Glutamatergic neuron (in vitro differentiated cells): ENCODE measurements around the gene ROBO1. TPM values are rescaled to one million over a fixed set of nuclear protein-coding genes. Genes with fewer than 3 reads are reported as not detected.

Experiments used
- DNase-seq: peaks from one replicate; pipeline ENCODE4 v3.0.0; 2022
- H3K27ac Mint-ChIP-seq: one replicate; pipeline ENCODE4 v1.8.0; 2020; ENCODE audit warnings: mild to moderate bottlenecking, mixed read lengths, inconsistent platforms; ENCODE audit not compliant: unreplicated experiment
- H3K27me3 Mint-ChIP-seq: one replicate; pipeline ENCODE4 v1.8.0; 2020; ENCODE audit warnings: mild to moderate bottlenecking, moderate library complexity, mixed read lengths, inconsistent platforms; ENCODE audit not compliant: unreplicated experiment
- H3K36me3 Mint-ChIP-seq: one replicate; pipeline ENCODE4 v1.8.0; 2020; ENCODE audit warnings: mild to moderate bottlenecking, mixed read lengths, inconsistent platforms; ENCODE audit not compliant: unreplicated experiment
- H3K4me1 Mint-ChIP-seq: one replicate; pipeline ENCODE4 v1.8.0; 2020; ENCODE audit warnings: mild to moderate bottlenecking, low read depth, mixed read lengths, inconsistent platforms; ENCODE audit not compliant: unreplicated experiment
- H3K4me3 Mint-ChIP-seq: one replicate; pipeline ENCODE4 v1.8.0; 2020; ENCODE audit warnings: mild to moderate bottlenecking, mixed read lengths, inconsistent platforms; ENCODE audit not compliant: unreplicated experiment
- H3K9me3 Mint-ChIP-seq: one replicate; pipeline ENCODE4 v1.8.0; 2020; ENCODE audit warnings: mild to moderate bottlenecking, moderate library complexity, mixed read lengths, inconsistent platforms; ENCODE audit not compliant: unreplicated experiment
- CTCF ChIP-seq: fragments of 200-600 bp; sonication (generic); IDR thresholded peaks from one replicate; pipeline ENCODE4 v1.5.0; 2021; ENCODE audit not compliant: partially characterized antibody, unreplicated experiment
- total RNA-seq: library from RNA; stranded (reverse); fragmentation: NEBNext Ultra II Directional; extraction: Animal tissue kit (Norgen Biotek cat#: 25700); gene quantifications from one replicate; pipeline ENCODE4 v1.2.1, GENCODE V29; 2021; ENCODE audit not compliant: unreplicated experiment

Gene ROBO1
- total RNA-seq, 1 donor from 2014 or later = 505 TPM

GRCh38 chr3:79011821-79012529, 755.8 kb downstream of the ROBO1 start:
- peaks cover 46% of the 10 kb centered on the region for H3K4me1 Mint-ChIP-seq
- DNase-seq = no peak
- H3K4me3 Mint-ChIP-seq = no peak overlapping the region
- H3K27ac Mint-ChIP-seq = peak overlapping the region; percentile 62
- H3K9me3 Mint-ChIP-seq = peaks cover 3% of the 10 kb centered on the region
- no peak for TF ChIP-seq CTCF
- H3K36me3 Mint-ChIP-seq = no peaks in the 10 kb centered on the region
- no peaks in the 10 kb centered on the region for H3K27me3 Mint-ChIP-seq

- peaks cover 52% of the 10 kb centered on the region for H3K4me1 Mint-ChIP-seq
- peaks cover 2% of the 10 kb centered on the region for H3K9me3 Mint-ChIP-seq
- peak overlapping the region; percentile 26 for H3K27ac Mint-ChIP-seq
- no peak for DNase-seq
- no peak for TF ChIP-seq CTCF
- no peaks in the 10 kb centered on the region for H3K36me3 Mint-ChIP-seq
- no peaks in the 10 kb centered on the region for H3K27me3 Mint-ChIP-seq
- H3K4me3 Mint-ChIP-seq = peak overlapping the region; percentile 73
Measured at GRCh38 chr3:79009861-79010260, 757.9 kb downstream of the ROBO1 start.

- Mint-ChIP-seq H3K36me3 (no peaks in the 10 kb centered on the region), H3K27ac (no peak overlapping the region), H3K9me3 (no peaks in the 10 kb centered on the region), H3K4me3 (no peak overlapping the region), H3K27me3 (no peaks in the 10 kb centered on the region), H3K4me1 (peaks cover 49% of the 10 kb centered on the region)
- TF ChIP-seq CTCF = no peak
- no peak for DNase-seq
Measured at GRCh38 chr3:79006077-79006476, 761.7 kb downstream of the ROBO1 start.

- peaks cover 41% of the 10 kb centered on the region for H3K4me1 Mint-ChIP-seq
- no peaks in the 10 kb centered on the region for H3K36me3 Mint-ChIP-seq
- H3K4me3 Mint-ChIP-seq = peak overlapping the region; percentile 55
- peak overlapping the region; percentile 72 for H3K27ac Mint-ChIP-seq
- DNase-seq = no peak
- H3K27me3 Mint-ChIP-seq = no peaks in the 10 kb centered on the region
- TF ChIP-seq CTCF = no peak
- H3K9me3 Mint-ChIP-seq = no peaks in the 10 kb centered on the region
Measured at GRCh38 chr3:79005084-79005483, 762.7 kb downstream of the ROBO1 start.

GRCh38 chr3:79003994-79004393, 763.8 kb downstream of the ROBO1 start:
- peak; percentile 25 for TF ChIP-seq CTCF
- H3K4me1 Mint-ChIP-seq = peaks cover 36% of the 10 kb centered on the region
- no peak for DNase-seq
- no peaks in the 10 kb centered on the region for H3K9me3 Mint-ChIP-seq
- peaks cover 4% of the 10 kb centered on the region for H3K36me3 Mint-ChIP-seq
- H3K27ac Mint-ChIP-seq = peak overlapping the region; percentile 39
- H3K27me3 Mint-ChIP-seq = no peaks in the 10 kb centered on the region
- peak overlapping the region; percentile 78 for H3K4me3 Mint-ChIP-seq
